ENCODE data around the gene MYL7. TPM values are rescaled to one million over a fixed set of nuclear protein-coding genes. Genes with fewer than 3 reads are reported as not detected.

The MYL7 gene
- total RNA-seq, 1 experiment from 2014 or later = 5.7 TPM

DNA sequence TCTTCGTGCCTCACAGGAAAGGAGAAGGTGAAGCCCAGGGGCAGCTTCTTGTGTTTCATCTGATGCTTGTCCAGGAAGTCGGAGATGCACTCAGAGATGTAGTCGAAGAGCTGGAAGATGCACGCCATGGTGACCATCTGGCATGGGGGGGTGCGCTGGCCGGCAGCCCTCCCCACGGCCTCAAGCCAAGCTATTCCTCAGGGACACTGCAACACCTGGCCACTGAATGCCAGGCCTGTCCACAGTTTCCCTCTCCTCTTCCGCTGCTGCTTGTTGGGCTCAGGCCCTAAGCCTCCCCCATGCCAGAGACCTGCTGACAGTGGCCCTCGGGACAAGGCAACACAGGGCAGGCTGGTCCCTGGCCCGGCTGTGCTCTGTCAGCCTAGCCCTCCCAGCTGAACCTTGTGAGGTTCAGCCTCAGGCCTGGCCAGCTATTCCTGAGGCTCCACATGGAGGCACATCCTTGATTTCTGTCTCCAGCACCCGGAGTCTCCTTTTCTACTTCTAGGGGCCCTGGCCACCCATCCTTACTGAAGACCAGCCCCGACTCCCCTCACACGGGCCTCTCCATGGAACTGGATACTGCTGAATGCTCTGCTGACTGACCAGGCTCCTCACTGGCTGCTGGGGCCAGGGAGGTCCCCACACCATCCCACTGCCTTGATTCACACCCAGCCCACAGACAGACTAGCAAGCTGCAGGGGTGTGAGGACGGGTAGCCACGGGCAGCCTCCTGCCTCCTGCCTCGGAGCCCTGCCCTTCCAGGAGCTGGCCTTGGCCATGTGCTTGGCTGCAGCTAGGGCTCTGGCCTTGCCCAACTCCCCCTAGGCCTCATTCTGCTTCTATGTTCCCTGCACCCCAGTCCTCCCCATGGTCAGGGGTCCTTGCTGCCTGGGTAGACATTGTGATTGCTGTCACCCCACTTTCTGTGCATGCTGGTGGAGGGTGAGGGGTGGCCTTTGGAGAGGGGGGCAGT, 10.1 kb upstream of the MYL7 start:
- no peaks in the 10 kb centered on the region for H3K9me3 ChIP-seq (ENCODE audit: control insufficient read depth, low read depth, low read length)
- no peak overlapping the region for H3T11ph ChIP-seq (ENCODE audit: low read length)
- H3K23ac ChIP-seq (ENCODE audit: insufficient read length, low read depth, low read length) = no peak overlapping the region
- H3K4me1 ChIP-seq (ENCODE audit: insufficient read depth, low read length) = no peaks in the 10 kb centered on the region
- H3K9ac ChIP-seq (ENCODE audit: extremely low read depth, insufficient read length, low read length) = no peak overlapping the region
- no peak overlapping the region for H3K18ac ChIP-seq (ENCODE audit: insufficient read length, low read depth, low read length)
- no peak overlapping the region for H2BK120ac ChIP-seq (ENCODE audit: low read depth, low read length, poor library complexity, severe bottlenecking)
- no peaks in the 10 kb centered on the region for H3K27me3 ChIP-seq (ENCODE audit: insufficient read depth, low read length)
- no CpG with 5 or more reads among the region's 16 CpGs for WGBS (ENCODE audit: extremely low coverage, insufficient read length, low lambda C conversion rate)
- TF ChIP-seq, protein P1, sequence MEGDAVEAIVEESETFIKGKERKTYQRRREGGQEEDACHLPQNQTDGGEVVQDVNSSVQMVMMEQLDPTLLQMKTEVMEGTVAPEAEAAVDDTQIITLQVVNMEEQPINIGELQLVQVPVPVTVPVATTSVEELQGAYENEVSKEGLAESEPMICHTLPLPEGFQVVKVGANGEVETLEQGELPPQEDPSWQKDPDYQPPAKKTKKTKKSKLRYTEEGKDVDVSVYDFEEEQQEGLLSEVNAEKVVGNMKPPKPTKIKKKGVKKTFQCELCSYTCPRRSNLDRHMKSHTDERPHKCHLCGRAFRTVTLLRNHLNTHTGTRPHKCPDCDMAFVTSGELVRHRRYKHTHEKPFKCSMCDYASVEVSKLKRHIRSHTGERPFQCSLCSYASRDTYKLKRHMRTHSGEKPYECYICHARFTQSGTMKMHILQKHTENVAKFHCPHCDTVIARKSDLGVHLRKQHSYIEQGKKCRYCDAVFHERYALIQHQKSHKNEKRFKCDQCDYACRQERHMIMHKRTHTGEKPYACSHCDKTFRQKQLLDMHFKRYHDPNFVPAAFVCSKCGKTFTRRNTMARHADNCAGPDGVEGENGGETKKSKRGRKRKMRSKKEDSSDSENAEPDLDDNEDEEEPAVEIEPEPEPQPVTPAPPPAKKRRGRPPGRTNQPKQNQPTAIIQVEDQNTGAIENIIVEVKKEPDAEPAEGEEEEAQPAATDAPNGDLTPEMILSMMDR (conservative IDR thresholded peaks at IDR 0.05) = no peak
- H2BK20ac ChIP-seq (ENCODE audit: low read depth, low read length, poor library complexity, severe bottlenecking) = no peak overlapping the region
- H2AK5ac ChIP-seq (ENCODE audit: insufficient read length, low read length) = no peak overlapping the region
- no peak overlapping the region for H4K5ac ChIP-seq (ENCODE audit: insufficient read length, low read depth, low read length)
- H2AFZ ChIP-seq (ENCODE audit: low read length) = no peak overlapping the region
- no peaks in the 10 kb centered on the region for H4K20me1 ChIP-seq (ENCODE audit: control insufficient read depth, insufficient read depth, insufficient read length)
- peak; percentile 15 for DNase-seq
- Mint-ChIP-seq H3K4me1 (peaks cover 8 to 18% of the 10 kb centered on the region in 2 experiments), H3K9me3 (no peaks in the 10 kb centered on the region), H3K4me3 (no peak overlapping the region), H3K36me3 (ENCODE audit: insufficient read depth in 1 of 3, low read depth in 3 of 3) (no peaks in the 10 kb centered on the region), H3K27me3 (ENCODE audit: low read depth) (peaks cover 23% of the 10 kb centered on the region), H3K27ac (no peak overlapping the region)
- no peak overlapping the region for H3K56ac ChIP-seq (ENCODE audit: insufficient read length, low read depth, low read length)
- peaks cover 2% of the 10 kb centered on the region for H3K23me2 ChIP-seq (ENCODE audit: insufficient read length, low read depth, low read length, poor library complexity, severe bottlenecking)
- no peak overlapping the region for H3K27ac ChIP-seq (ENCODE audit: insufficient read length, low read depth, low read length)
- H2BK12ac ChIP-seq (ENCODE audit: insufficient read length, low read depth, low read length) = no peak overlapping the region
- no peaks in the 10 kb centered on the region for H3K79me1 ChIP-seq (ENCODE audit: insufficient read depth, low read depth, low read length, poor library complexity, severe bottlenecking)
- no peaks in the 10 kb centered on the region for H3K79me2 ChIP-seq (ENCODE audit: insufficient read depth, low read length)
- H3K14ac ChIP-seq (ENCODE audit: insufficient read depth, low read length) = no peak overlapping the region; the same call in 1 of the 2 replicates
- H3K4ac ChIP-seq (ENCODE audit: low read depth, low read length) = no peak overlapping the region
- H3K4me2 ChIP-seq (ENCODE audit: insufficient read depth, insufficient read length, low read length) = no peak overlapping the region
- H4K8ac ChIP-seq (replicated peaks; ENCODE audit: insufficient read length, low read depth, low read length) = no peak overlapping the region
- no peak overlapping the region for H2BK5ac ChIP-seq (ENCODE audit: insufficient read length, low read length)
- H2BK15ac ChIP-seq (ENCODE audit: low read depth, low read length) = no peak overlapping the region
- no peak overlapping the region for H4K91ac ChIP-seq (ENCODE audit: insufficient read length, low read depth, low read length)

Measured in H9 (cell line).